ENCODE data around the gene HEBP2. TPM values are rescaled to one million over a fixed set of nuclear protein-coding genes. Genes with fewer than 3 reads are reported as not detected.
A peak's percentile ranks its signal among the peaks of the same experiment; 100 is the strongest.

The HEBP2 gene
- total RNA-seq, 1 donor from 2014 or later: 41.9 TPM

GRCh38 chr6:138400326-138400725 is 3.7 kb upstream of the HEBP2 start:
- Histone ChIP-seq H3K27me3 (no peaks in the 10 kb centered on the region), H3K4me3 (no peak overlapping the region), H3K4me1 (peaks cover 5% of the 10 kb centered on the region), H3K36me3 (no peaks in the 10 kb centered on the region), H3K27ac (no peak overlapping the region), H3K9me3 (no peaks in the 10 kb centered on the region)
- DNase-seq (no peak), ATAC-seq (no peak)
- TF ChIP-seq CTCF (IDR thresholded peaks at IDR 0.05): no peak
- intact Hi-C loops (cut with DNase I): no loop called here

- H3K27ac ChIP-seq: no peak overlapping the region
- peaks cover 5% of the 10 kb centered on the region for H3K4me1 ChIP-seq
- intact Hi-C loops (cut with DNase I): no loop called here
- no peak for TF ChIP-seq CTCF (IDR thresholded peaks at IDR 0.05)
- H3K36me3 ChIP-seq: peaks cover 15% of the 10 kb centered on the region
- H3K9me3 ChIP-seq: no peaks in the 10 kb centered on the region
- ATAC-seq (no peak), DNase-seq (no peak)
- H3K27me3 ChIP-seq: no peaks in the 10 kb centered on the region
- H3K4me3 ChIP-seq: no peak overlapping the region
Measured at GRCh38 chr6:138401960-138402837, 1.8 kb upstream of the HEBP2 start.

GRCh38 chr6:138402838-138403187 is 1.2 kb upstream of the HEBP2 start:
- Histone ChIP-seq H3K4me3 (peak overlapping the region; percentile 64), H3K36me3 (peaks cover 21% of the 10 kb centered on the region), H3K9me3 (no peaks in the 10 kb centered on the region), H3K4me1 (peaks cover 5% of the 10 kb centered on the region), H3K27ac (no peak overlapping the region), H3K27me3 (no peaks in the 10 kb centered on the region)
- ATAC-seq (no peak), DNase-seq (no peak)
- intact Hi-C loops (cut with DNase I): no loop called here
- TF ChIP-seq CTCF (IDR thresholded peaks at IDR 0.05): no peak

- Histone ChIP-seq H3K4me1 (peaks cover 5% of the 10 kb centered on the region), H3K27ac (peak overlapping the region; percentile 90), H3K36me3 (peaks cover 27% of the 10 kb centered on the region), H3K4me3 (peak overlapping the region; percentile 64), H3K9me3 (no peaks in the 10 kb centered on the region), H3K27me3 (no peaks in the 10 kb centered on the region)
- peak; percentile 77 for DNase-seq
- peak; percentile 35 for TF ChIP-seq CTCF (IDR thresholded peaks at IDR 0.05)
- intact Hi-C loops (cut with DNase I): no loop called here
- peak; percentile 43 for ATAC-seq
Measured at GRCh38 chr6:138403324-138403800, 661 bp upstream of the HEBP2 start.

GRCh38 chr6:138404666-138405337 is 779 bp downstream of the HEBP2 start:
- H3K27ac ChIP-seq: peak overlapping the region; percentile 90
- H3K4me1 ChIP-seq: peaks cover 8% of the 10 kb centered on the region
- peak overlapping the region; percentile 64 for H3K4me3 ChIP-seq
- intact Hi-C loops (cut with DNase I): no loop called here
- no peak for TF ChIP-seq CTCF (IDR thresholded peaks at IDR 0.05)
- peak; percentile 70 for DNase-seq
- H3K9me3 ChIP-seq: no peaks in the 10 kb centered on the region
- H3K27me3 ChIP-seq: no peaks in the 10 kb centered on the region
- peaks cover 41% of the 10 kb centered on the region for H3K36me3 ChIP-seq
- ATAC-seq: peak; percentile 2
